Sigmoid colon (tissue), 3 donors: ENCODE results near the gene KIRREL3.

Experiments used
- POLR2A ChIP-seq, 2 donors: fragments of 450-650 bp; IDR thresholded peaks; one replicate each; pipeline ENCODE4 v1.6.1; 2016; ENCODE audit warnings: antibody characterized with exemption in 2 of 2, mild to moderate bottlenecking in 2 of 2, moderate library complexity in 2 of 2
- TF ChIP-seq, protein P1 (sequence below), 4 experiments: fragments of 450-650 bp in 3 of 4; fragments of 200-600 bp in 1 of 4; IDR thresholded peaks; one replicate each; pipeline ENCODE4 v1.5.1; 2016 to 2019; ENCODE audit warnings: antibody characterized with exemption in 4 of 4, mild to moderate bottlenecking in 3 of 4, moderate library complexity in 2 of 4

DNA sequence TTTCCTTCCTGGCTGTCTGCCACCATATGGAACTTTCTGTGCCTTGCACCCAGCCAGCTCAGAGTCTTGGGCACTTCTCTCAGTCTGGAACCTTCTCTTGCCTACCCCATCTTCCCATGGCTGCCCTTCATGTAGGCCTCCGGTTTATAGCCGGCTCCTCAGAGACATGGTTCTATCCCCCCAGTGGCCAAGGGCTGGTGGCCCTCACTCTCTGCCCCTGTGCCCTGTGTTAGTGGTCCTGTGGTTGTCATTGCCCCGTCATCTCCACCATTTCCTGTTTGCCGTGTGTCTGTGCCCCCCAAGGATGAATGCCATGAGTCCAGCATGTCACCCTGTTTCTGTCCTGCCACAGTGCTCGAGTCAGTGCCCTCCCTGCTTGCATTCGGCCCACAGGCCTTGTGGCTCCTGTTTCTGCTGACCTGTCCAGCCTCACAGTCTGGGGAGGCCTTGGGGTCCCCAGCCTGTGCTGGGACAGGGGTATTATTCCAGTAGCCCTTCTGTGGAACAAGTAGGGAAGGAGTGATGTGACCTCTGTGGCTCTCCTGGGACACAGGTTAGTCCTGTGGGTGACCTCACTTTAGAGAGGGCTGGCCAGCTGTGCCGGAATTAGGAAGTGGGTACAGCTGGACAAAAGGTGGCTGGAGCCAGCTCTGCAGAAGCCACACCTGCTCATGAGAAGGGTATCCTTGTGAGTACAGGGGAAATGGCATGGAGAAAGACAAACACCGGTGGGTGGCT lies 614.4 kb downstream of the KIRREL3 start:
- TF ChIP-seq, protein P1, sequence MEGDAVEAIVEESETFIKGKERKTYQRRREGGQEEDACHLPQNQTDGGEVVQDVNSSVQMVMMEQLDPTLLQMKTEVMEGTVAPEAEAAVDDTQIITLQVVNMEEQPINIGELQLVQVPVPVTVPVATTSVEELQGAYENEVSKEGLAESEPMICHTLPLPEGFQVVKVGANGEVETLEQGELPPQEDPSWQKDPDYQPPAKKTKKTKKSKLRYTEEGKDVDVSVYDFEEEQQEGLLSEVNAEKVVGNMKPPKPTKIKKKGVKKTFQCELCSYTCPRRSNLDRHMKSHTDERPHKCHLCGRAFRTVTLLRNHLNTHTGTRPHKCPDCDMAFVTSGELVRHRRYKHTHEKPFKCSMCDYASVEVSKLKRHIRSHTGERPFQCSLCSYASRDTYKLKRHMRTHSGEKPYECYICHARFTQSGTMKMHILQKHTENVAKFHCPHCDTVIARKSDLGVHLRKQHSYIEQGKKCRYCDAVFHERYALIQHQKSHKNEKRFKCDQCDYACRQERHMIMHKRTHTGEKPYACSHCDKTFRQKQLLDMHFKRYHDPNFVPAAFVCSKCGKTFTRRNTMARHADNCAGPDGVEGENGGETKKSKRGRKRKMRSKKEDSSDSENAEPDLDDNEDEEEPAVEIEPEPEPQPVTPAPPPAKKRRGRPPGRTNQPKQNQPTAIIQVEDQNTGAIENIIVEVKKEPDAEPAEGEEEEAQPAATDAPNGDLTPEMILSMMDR (IDR thresholded peaks at IDR 0.05) = no peak
- no peak for TF ChIP-seq POLR2A (IDR thresholded peaks at IDR 0.05)
